Measurements from ENCODE around the gene LRAT.

Gene LRAT

GRCh38 chr4:154738426-154738825, 5.4 kb upstream of the LRAT start:
- TF ChIP-seq CTCF (IDR thresholded peaks at IDR 0.05), result no peak

GRCh38 chr4:154739111-154739510, 4.7 kb upstream of the LRAT start:
- no peak for DNase-seq (ENCODE audit: low spot score)
- no peak overlapping the region for H3K27ac ChIP-seq
- H3K4me3 ChIP-seq, result no peak overlapping the region
- TF ChIP-seq CTCF (IDR thresholded peaks at IDR 0.05), result no peak

More at GRCh38 chr4:154738426-154738825, 5.4 kb upstream of the LRAT start:
- H3K27ac ChIP-seq, result no peak overlapping the region
- DNase-seq (ENCODE audit: low spot score), result no peak
- H3K4me3 ChIP-seq, result no peak overlapping the region

- TF ChIP-seq CTCF (IDR thresholded peaks at IDR 0.05), result no peak
- H3K4me3 ChIP-seq, result no peak overlapping the region
- H3K27ac ChIP-seq, result no peak overlapping the region
- DNase-seq (ENCODE audit: low spot score), result no peak
Observed at GRCh38 chr4:154740462-154740861, 3.3 kb upstream of the LRAT start.

GRCh38 chr4:154741131-154741665, 2.6 kb upstream of the LRAT start:
- no peak for DNase-seq (ENCODE audit: low spot score)
- no peak for TF ChIP-seq CTCF (IDR thresholded peaks at IDR 0.05)
- no peak overlapping the region for H3K27ac ChIP-seq
- no peak overlapping the region for H3K4me3 ChIP-seq

- Histone ChIP-seq H3K4me3 (peak overlapping the region; percentile 73), H3K27ac (no peak overlapping the region)
- DNase-seq (ENCODE audit: low spot score), result no peak
- TF ChIP-seq CTCF (IDR thresholded peaks at IDR 0.05), result no peak
Observed at GRCh38 chr4:154741922-154742850, 1.6 kb upstream of the LRAT start.

- no peak for DNase-seq (ENCODE audit: low spot score)
- no peak for TF ChIP-seq CTCF (IDR thresholded peaks at IDR 0.05)
- no peak overlapping the region for H3K27ac ChIP-seq
- H3K4me3 ChIP-seq, result peak overlapping the region; percentile 73
Observed at GRCh38 chr4:154744341-154744926, 634 bp downstream of the LRAT start.

All from coronary artery (tissue), 2 donors.